ENCODE measurements around the gene CCDC92. TPM values are rescaled to one million over a fixed set of nuclear protein-coding genes. Genes with fewer than 3 reads are reported as not detected.

CCDC92 gene, protein sequence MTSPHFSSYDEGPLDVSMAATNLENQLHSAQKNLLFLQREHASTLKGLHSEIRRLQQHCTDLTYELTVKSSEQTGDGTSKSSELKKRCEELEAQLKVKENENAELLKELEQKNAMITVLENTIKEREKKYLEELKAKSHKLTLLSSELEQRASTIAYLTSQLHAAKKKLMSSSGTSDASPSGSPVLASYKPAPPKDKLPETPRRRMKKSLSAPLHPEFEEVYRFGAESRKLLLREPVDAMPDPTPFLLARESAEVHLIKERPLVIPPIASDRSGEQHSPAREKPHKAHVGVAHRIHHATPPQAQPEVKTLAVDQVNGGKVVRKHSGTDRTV
- total RNA-seq: 10 to 100 TPM; 14.8 to 48.8 (median 21.1) TPM

- Histone ChIP-seq H3K9me3 (no peaks in the 10 kb centered on the region), H3K4me1 (peaks cover 6 to 29% (median 18%) of the 10 kb centered on the region in 4 donors), H3K36me3 (peaks cover 0 to 6% (median 1%) of the 10 kb centered on the region in 4 donors), H3K27me3 (no peaks in the 10 kb centered on the region), H3K4me3 (peak within 1 kb of the TSS; percentile 98 to 100 (median 98)), H3K27ac (peak within 1 kb of the TSS; percentile 98 to 100 (median 99))
- peak; percentile 96 for DNase-seq
- TF ChIP-seq EP300 (IDR thresholded peaks at IDR 0.05; ENCODE audit: low read depth): no peak
- peak; percentile 59 for TF ChIP-seq POLR2A (IDR thresholded peaks at IDR 0.05)
- peak in 2 of 5 experiments; percentile 12 to 22 for TF ChIP-seq CTCF (IDR thresholded peaks at IDR 0.05)
- peak; percentile 75 to 86 (median 75) for TF ChIP-seq POLR2AphosphoS5 (IDR thresholded peaks at IDR 0.05)
- intact Hi-C loops (cut with DNase I; ENCODE audit: low total_unique reads) (no loop called here), in situ Hi-C loops (cut with MboI; ENCODE audit: low pct_ligation_motif_present in 1 of 4, low pct_unique_long_range_greater_than_20kb in 1 of 4, low sequenced_read_pairs in 3 of 4) (no loop called here)
- WGBS, 2 donors (ENCODE audit: low coverage in 1 of 2): 2% methylated on average over 11 of the region's 138 CpGs; no CpG with 5 or more reads in 1 of the 2 donors
Measured at GRCh38 chr12:123972457-123973401, at the start of gene CCDC92, which contains the start of gene ZNF664. CCDC92 (minus strand) TSS chr12:123972831; CDS start chr12:123944305, 28,526 bp downstream. ZNF664 (plus strand) TSS chr12:123973215; CDS start chr12:124012145, 38,930 bp downstream.

GRCh38 chr12:124022161-124022560, 49.5 kb upstream of the CCDC92 start:
- WGBS, 2 donors (ENCODE audit: low coverage in 1 of 2): 93 to 96% methylated on average over 2 to 3 of the region's 3 CpGs
- no peak overlapping the region for H3K4me3 ChIP-seq
- H3K4me1 ChIP-seq: peaks cover 0 to 9% (median 0%) of the 10 kb centered on the region in 4 donors
- H3K36me3 ChIP-seq: no peaks in the 10 kb centered on the region
- DNase-seq: no peak
- intact Hi-C loops (cut with DNase I; ENCODE audit: low total_unique reads): no loop called here
- H3K27ac ChIP-seq: no peak overlapping the region
- H3K9me3 ChIP-seq: no peaks in the 10 kb centered on the region
- in situ Hi-C loops (cut with MboI; ENCODE audit: low pct_ligation_motif_present in 1 of 4, low pct_unique_long_range_greater_than_20kb in 1 of 4, low sequenced_read_pairs in 3 of 4): no loop called here
- no peaks in the 10 kb centered on the region for H3K27me3 ChIP-seq
- TF ChIP-seq CTCF (IDR thresholded peaks at IDR 0.05) (no peak), EP300 (IDR thresholded peaks at IDR 0.05; ENCODE audit: low read depth) (no peak), POLR2A (IDR thresholded peaks at IDR 0.05) (no peak), POLR2AphosphoS5 (IDR thresholded peaks at IDR 0.05) (no peak)

DNA sequence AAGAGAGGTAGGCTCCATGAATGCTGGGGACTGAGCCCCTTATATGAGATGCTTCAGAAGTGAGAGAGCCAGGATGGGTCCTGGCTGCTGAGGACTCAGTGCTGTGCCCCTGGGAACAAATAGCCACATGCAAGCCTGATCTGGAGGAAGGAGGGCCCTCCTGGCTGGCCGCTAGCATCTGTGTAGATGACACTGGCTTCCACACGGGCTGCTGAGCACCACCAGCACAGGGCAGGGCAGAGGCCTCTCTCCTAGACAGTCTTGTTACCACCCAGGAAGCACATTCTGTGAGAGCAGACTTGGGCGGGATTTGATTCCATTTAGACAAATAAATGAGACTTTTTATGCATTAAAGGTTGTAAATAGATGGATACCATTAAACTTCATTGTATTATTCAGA, 48.4 kb upstream of the CCDC92 start:
- intact Hi-C loops (cut with DNase I; ENCODE audit: low total_unique reads): no loop called here
- no peak overlapping the region for H3K27ac ChIP-seq
- no peaks in the 10 kb centered on the region for H3K36me3 ChIP-seq
- TF ChIP-seq EP300 (IDR thresholded peaks at IDR 0.05; ENCODE audit: low read depth): no peak
- no peak for TF ChIP-seq CTCF (IDR thresholded peaks at IDR 0.05)
- no peak for TF ChIP-seq POLR2AphosphoS5 (IDR thresholded peaks at IDR 0.05)
- no peak for TF ChIP-seq POLR2A (IDR thresholded peaks at IDR 0.05)
- no peak overlapping the region for H3K4me3 ChIP-seq
- in situ Hi-C loops (cut with MboI; ENCODE audit: low pct_ligation_motif_present in 1 of 4, low pct_unique_long_range_greater_than_20kb in 1 of 4, low sequenced_read_pairs in 3 of 4): no loop called here
- no peaks in the 10 kb centered on the region for H3K27me3 ChIP-seq
- no peaks in the 10 kb centered on the region for H3K9me3 ChIP-seq
- H3K4me1 ChIP-seq: peaks cover 0 to 9% (median 0%) of the 10 kb centered on the region in 4 donors
- no peak for DNase-seq
- WGBS, 2 donors (ENCODE audit: low coverage in 1 of 2): 59 to 80% methylated on average over 1 to 3 of the region's 3 CpGs

- no peak for DNase-seq
- Histone ChIP-seq H3K27ac (no peak overlapping the region), H3K36me3 (no peaks in the 10 kb centered on the region), H3K27me3 (no peaks in the 10 kb centered on the region), H3K4me1 (peaks cover 0 to 9% (median 0%) of the 10 kb centered on the region in 4 donors), H3K4me3 (no peak overlapping the region), H3K9me3 (no peaks in the 10 kb centered on the region)
- in situ Hi-C loops (cut with MboI; ENCODE audit: low pct_ligation_motif_present in 1 of 4, low pct_unique_long_range_greater_than_20kb in 1 of 4, low sequenced_read_pairs in 3 of 4) (no loop called here), intact Hi-C loops (cut with DNase I; ENCODE audit: low total_unique reads) (no loop called here)
- WGBS, 2 donors (ENCODE audit: low coverage in 1 of 2): 73 to 81% methylated on average over 2 of the region's 2 CpGs
- no peak for TF ChIP-seq CTCF (IDR thresholded peaks at IDR 0.05)
- TF ChIP-seq EP300 (IDR thresholded peaks at IDR 0.05; ENCODE audit: low read depth): no peak
- TF ChIP-seq POLR2AphosphoS5 (IDR thresholded peaks at IDR 0.05): no peak
- no peak for TF ChIP-seq POLR2A (IDR thresholded peaks at IDR 0.05)
Measured at GRCh38 chr12:124020514-124020949, 47.9 kb upstream of the CCDC92 start.
